Cardiac fibroblast (primary cell): ENCODE data around the gene BBX.

Source experiments
- DNase-seq, 2 donors: peaks; one replicate each; pipeline versions ENCODE4 v3.0.0 to v3.0.0-alpha.2; 2010; ENCODE audit warnings: low read depth in 2 of 2
- H3K4me3 ChIP-seq, 2 donors: replicated peaks in 1 of 2; 1 replicate in 1 of 2; 2 replicates in 1 of 2; pipeline ENCODE4 v1.5.1; 2011; ENCODE audit warnings: low read depth in 2 of 2, low read length in 2 of 2, mild to moderate bottlenecking in 2 of 2, moderate library complexity in 1 of 2
- TF ChIP-seq, protein P1 (sequence below): IDR thresholded peaks from one replicate; pipeline ENCODE4 v1.5.1; 2011; ENCODE audit warnings: low read depth, mild to moderate bottlenecking, low read length, inconsistent platforms

The BBX gene

DNA sequence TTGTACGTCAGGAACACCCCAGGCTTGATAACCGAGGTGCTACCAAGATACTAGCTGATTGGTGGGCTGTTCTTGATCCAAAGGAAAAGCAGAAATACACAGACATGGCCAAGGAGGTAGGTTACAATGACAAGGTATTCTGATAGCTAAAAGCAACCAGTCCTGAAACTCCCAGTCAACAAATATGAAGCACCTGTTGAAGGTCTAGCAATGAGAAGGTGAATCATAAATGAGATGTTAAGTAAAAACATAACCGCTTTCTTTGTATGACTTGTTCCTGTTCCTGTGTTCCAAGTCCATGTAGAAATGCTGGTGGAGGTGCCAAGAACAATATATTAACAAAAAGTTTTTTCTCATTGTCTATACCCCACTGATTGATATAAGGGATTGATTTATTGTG lies 194.0 kb downstream of the BBX start:
- H3K4me3 ChIP-seq, result no peak overlapping the region
- TF ChIP-seq, protein P1, sequence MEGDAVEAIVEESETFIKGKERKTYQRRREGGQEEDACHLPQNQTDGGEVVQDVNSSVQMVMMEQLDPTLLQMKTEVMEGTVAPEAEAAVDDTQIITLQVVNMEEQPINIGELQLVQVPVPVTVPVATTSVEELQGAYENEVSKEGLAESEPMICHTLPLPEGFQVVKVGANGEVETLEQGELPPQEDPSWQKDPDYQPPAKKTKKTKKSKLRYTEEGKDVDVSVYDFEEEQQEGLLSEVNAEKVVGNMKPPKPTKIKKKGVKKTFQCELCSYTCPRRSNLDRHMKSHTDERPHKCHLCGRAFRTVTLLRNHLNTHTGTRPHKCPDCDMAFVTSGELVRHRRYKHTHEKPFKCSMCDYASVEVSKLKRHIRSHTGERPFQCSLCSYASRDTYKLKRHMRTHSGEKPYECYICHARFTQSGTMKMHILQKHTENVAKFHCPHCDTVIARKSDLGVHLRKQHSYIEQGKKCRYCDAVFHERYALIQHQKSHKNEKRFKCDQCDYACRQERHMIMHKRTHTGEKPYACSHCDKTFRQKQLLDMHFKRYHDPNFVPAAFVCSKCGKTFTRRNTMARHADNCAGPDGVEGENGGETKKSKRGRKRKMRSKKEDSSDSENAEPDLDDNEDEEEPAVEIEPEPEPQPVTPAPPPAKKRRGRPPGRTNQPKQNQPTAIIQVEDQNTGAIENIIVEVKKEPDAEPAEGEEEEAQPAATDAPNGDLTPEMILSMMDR, result no peak
- DNase-seq, result no peak

DNA sequence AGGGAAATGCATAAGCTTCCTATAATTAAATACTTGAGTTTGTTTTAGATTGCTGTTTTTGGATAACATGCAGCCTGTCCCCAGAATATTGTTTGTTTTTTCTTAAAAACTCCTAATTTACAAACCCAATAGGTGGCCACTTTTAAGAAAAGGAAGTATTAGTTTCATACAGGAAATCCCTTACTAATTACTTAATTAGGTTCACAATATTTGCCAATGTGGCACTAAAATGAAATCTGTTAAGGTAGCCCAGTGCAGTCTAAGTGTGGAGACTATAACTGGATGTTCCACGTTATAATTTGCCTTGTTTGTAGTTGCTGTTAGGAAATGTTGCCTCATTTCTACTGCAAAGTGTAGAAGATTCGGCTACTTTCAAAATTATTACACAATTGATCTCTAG lies 195.8 kb downstream of the BBX start:
- DNase-seq, result no peak
- H3K4me3 ChIP-seq, result no peak overlapping the region
- TF ChIP-seq, protein P1, result no peak

DNA sequence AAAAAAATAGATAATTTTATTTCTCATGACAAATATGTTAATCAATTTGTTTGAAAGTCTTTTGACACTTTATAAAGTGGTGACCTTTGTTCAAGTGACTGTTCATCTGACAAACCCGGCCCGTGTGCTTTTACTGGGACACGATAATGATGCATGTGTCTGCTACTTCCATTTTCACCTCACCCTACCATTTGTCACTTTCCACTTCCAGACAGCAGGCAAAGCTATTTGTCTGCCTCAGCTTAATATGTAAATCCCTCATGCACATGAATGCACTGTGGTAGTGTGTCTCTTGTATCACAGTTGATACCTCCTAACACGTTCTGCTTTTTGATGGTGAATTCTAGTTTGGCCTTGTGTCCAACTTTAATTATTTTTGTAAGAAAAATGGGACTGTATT lies 204.3 kb downstream of the BBX start:
- TF ChIP-seq, protein P1, result no peak
- DNase-seq, result no peak
- no peak overlapping the region for H3K4me3 ChIP-seq

DNA sequence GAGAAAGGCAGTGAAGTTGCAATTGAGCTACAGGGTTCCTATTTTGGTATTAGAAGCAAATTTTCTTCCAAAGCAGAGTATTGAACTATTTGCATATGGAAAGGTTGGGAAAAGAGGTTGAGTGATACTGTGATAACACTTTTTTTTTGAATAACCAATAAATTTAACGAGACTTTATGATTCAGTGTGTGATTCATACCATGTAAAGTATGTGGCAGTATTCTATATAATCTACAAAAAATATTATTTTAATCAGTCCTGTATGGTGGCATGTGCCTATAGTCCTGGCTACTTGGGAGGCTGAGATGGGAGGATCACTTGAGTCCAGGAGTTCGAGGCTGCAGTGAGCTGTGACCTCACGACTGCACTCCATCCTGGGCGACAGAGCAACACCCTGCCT lies 206.9 kb downstream of the BBX start:
- DNase-seq, result no peak
- H3K4me3 ChIP-seq, result no peak overlapping the region
- TF ChIP-seq, protein P1, result no peak

DNA sequence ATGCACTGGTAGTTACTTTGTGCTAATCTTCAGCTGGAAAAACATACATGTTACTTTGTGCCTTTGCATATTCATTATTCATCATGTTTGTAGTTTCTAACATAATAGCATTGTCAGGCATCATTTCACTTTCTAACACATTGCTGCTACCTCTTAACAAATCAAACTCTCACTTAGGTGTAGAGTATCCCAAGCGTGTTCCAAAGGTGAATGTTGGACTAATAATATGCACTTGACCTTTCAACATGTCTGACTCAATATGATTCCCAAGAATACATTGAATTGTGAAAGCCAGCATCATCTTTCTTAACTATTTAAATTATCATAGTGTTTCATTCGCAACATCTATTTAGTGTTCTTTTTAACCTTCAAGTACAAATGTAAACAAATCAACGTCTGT lies 211.6 kb downstream of the BBX start:
- TF ChIP-seq, protein P1, result no peak

DNA sequence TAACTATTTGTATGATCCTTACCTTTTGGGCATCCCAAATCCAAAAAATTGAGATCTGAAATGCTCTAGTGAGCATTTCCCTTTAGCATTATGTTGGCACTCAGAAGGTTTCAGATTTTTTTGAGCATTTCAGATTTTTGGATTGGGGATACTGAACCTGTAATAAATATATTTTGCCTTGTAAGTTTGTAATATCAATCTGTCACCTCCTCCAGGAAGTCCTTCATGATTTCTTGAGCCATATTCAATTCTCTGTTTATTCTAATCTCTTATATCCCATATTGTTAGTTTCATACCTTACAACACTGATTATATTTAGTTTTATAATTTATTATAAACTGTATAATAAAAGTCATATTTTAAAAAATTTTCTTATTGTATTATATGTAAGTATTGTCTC lies 215.2 kb downstream of the BBX start:
- TF ChIP-seq, protein P1, result no peak
- no peak for DNase-seq
- H3K4me3 ChIP-seq, result no peak overlapping the region

More for the DNA sequence above, 211.6 kb downstream of the BBX start:
- no peak overlapping the region for H3K4me3 ChIP-seq
- DNase-seq, result no peak

DNA sequence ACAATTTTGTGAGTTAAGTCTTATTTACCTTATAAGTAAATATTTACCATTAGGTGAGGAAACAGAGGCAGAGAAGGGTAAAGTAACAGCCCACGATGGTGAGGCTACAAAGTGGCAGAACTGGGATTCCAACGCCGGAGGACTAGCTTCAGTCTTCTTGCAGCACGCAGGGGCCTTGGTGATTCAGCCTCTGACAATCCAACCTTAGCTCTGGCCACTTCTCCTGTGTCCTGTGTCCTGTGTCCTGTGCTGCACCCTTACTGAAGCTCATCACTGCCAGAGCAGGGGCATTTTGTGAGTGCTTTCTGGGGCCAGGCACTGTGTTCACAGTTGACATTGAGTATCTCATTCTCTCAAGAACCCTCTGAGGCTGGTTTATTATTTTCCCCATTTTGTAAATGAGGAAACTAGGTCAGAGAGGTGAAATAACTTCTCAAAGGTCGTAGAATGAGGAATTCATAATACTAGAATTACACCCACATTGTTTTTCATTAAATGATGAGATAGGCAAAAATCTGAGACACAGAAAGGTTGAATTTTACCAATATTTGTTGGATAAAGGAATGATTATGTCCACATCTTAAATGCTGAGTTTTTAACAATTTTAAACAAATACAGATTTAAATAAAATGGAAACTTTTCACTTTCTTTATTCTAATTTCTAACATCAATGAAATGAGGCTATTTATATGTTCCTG lies 215.9 kb downstream of the BBX start:
- no peak overlapping the region for H3K4me3 ChIP-seq
- DNase-seq, result no peak
- TF ChIP-seq, protein P1, result no peak
